IMR-90 (cell line): ENCODE measurements around the gene PPP1R14B. TPM values are rescaled to one million over a fixed set of nuclear protein-coding genes. Genes with fewer than 3 reads are reported as not detected.

Experiments used
- ATAC-seq: fragments of 200-7000 bp; cut with Tn5 transposase; 2 replicates; pipeline ENCODE4 v1.9.1; 2020; ENCODE audit warnings: low read depth, mild to moderate bottlenecking, moderate library complexity
- BruUV-seq: library from RNA; stranded (reverse); fragments of 400-500 nt; replicated peaks from 2 replicates; lab custom pipeline; 2021; lab: Mats Ljungman, UMichigan
- CTCF ChIA-PET: fragments of 300-600 bp; formaldehyde crosslinking; extraction: SDS; loops from one replicate; lab custom pipeline; 2021; ENCODE audit warnings: antibody characterized with exemption; lab: Yijun Ruan, JAX
- POLR2A ChIA-PET: fragments of 300-600 bp; sonication (Branson Sonifier 250); formaldehyde crosslinking; loops from one replicate; lab custom pipeline; 2022; ENCODE audit warnings: antibody characterized with exemption; ENCODE audit not compliant: unreplicated experiment; lab: Charles Lee
- DNase-seq: peaks from one replicate; pipeline ENCODE4 v3.0.0; 2013
- H2AFZ ChIP-seq: replicated peaks from 2 replicates; pipeline ENCODE3; 2013; ENCODE audit warnings: low read length, mild to moderate bottlenecking; ENCODE audit not compliant: poor library complexity
- H2AK5ac ChIP-seq: 2 replicates; pipeline ENCODE4 v1.6.1; 2013; ENCODE audit warnings: low read depth, low read length, inconsistent platforms
- H2AK9ac ChIP-seq: replicated peaks from 2 replicates; pipeline ENCODE3; 2013; ENCODE audit warnings: mild to moderate bottlenecking, low read depth, low read length, moderate library complexity; ENCODE audit not compliant: poor library complexity
- H2BK120ac ChIP-seq: 2 replicates; pipeline ENCODE4 v1.6.1; 2013; ENCODE audit warnings: low read depth, low read length, inconsistent platforms
- H2BK15ac ChIP-seq: 3 replicates; pipeline ENCODE4 v1.6.1; 2013; ENCODE audit warnings: low read depth, low read length, inconsistent platforms
- H2BK20ac ChIP-seq: 2 replicates; pipeline ENCODE4 v1.6.1; 2013; ENCODE audit warnings: low read depth, mild to moderate bottlenecking, inconsistent platforms, low read length, moderate library complexity
- H2BK5ac ChIP-seq: 2 replicates; pipeline ENCODE4 v1.6.1; 2013; ENCODE audit warnings: mild to moderate bottlenecking, low read depth, low read length, inconsistent platforms; ENCODE audit not compliant: poor library complexity, severe bottlenecking
- H3K14ac ChIP-seq: replicated peaks from 2 replicates; pipeline ENCODE4 v1.6.1; 2013; ENCODE audit warnings: low read depth, low read length, inconsistent platforms
- H3K18ac ChIP-seq: 2 replicates; pipeline ENCODE4 v1.6.1; 2013; ENCODE audit warnings: low read depth, low read length, control low read depth
- H3K23ac ChIP-seq: 2 replicates; pipeline ENCODE4 v1.6.1; 2013; ENCODE audit warnings: low read depth, low read length, inconsistent platforms
- H3K27ac ChIP-seq: 2 replicates; pipeline ENCODE4 v1.5.1; 2013; ENCODE audit warnings: mild to moderate bottlenecking, control low read depth, low read length; ENCODE audit not compliant: insufficient read depth
- H3K27me3 ChIP-seq: 2 replicates; pipeline ENCODE4 v1.6.1; 2013; ENCODE audit warnings: low read length; ENCODE audit not compliant: control insufficient read depth, insufficient read depth
- H3K36me3 ChIP-seq: 2 replicates; pipeline ENCODE4 v1.6.1; 2013; ENCODE audit warnings: low read length, mixed read lengths; ENCODE audit not compliant: control insufficient read depth, insufficient read depth
- H3K4ac ChIP-seq: 2 replicates; pipeline ENCODE4 v1.6.1; 2013; ENCODE audit warnings: low read depth, low read length, inconsistent platforms
- H3K4me1 ChIP-seq: 2 replicates; pipeline ENCODE4 v1.6.1; 2013; ENCODE audit warnings: low read length, mixed read lengths; ENCODE audit not compliant: control insufficient read depth, insufficient read depth
- H3K4me2 ChIP-seq: 2 replicates; pipeline ENCODE4 v1.6.1; 2013; ENCODE audit warnings: low read depth, mild to moderate bottlenecking, control low read depth, low read length, moderate library complexity
- H3K4me3 ChIP-seq: 2 replicates; pipeline ENCODE4 v1.5.1; 2013; ENCODE audit warnings: low read depth, mild to moderate bottlenecking, control low read depth, low read length, moderate library complexity; ENCODE audit not compliant: insufficient read depth
- H3K56ac ChIP-seq: 2 replicates; pipeline ENCODE4 v1.6.1; 2013; ENCODE audit warnings: low read length, inconsistent platforms; ENCODE audit not compliant: insufficient read depth; ENCODE audit errors: extremely low read depth
- H3K79me1 ChIP-seq, 2 experiments: 2 replicates each; pipeline ENCODE4 v1.6.1; 2013; ENCODE audit warnings: low read length in 2 of 2, inconsistent platforms in 1 of 2, low read depth in 1 of 2
- H3K9ac ChIP-seq: 2 replicates; pipeline ENCODE4 v1.6.1; 2013; ENCODE audit warnings: low read depth, low read length, control low read depth
- H3K9me1 ChIP-seq: 2 replicates; pipeline ENCODE4 v1.6.1; 2013; ENCODE audit warnings: low read length, inconsistent platforms; ENCODE audit not compliant: insufficient read depth
- H3K9me3 ChIP-seq: 2 replicates; pipeline ENCODE4 v1.6.1; 2013; ENCODE audit warnings: low read length; ENCODE audit not compliant: control insufficient read depth, insufficient read depth
- H4K20me1 ChIP-seq: 2 replicates; pipeline ENCODE4 v1.6.1; 2013; ENCODE audit warnings: low read length, inconsistent platforms; ENCODE audit not compliant: insufficient read depth
- H4K5ac ChIP-seq: 2 replicates; pipeline ENCODE4 v1.6.1; 2013; ENCODE audit warnings: mild to moderate bottlenecking, low read depth, low read length, control low read depth
- H4K8ac ChIP-seq, 2 experiments: 2 replicates each; pipeline ENCODE4 v1.6.1; 2013; ENCODE audit warnings: low read depth in 2 of 2, low read length in 2 of 2, control low read depth in 1 of 2, inconsistent platforms in 1 of 2
- H4K91ac ChIP-seq: 2 replicates; pipeline ENCODE4 v1.6.1; 2013; ENCODE audit warnings: low read depth, low read length, inconsistent platforms; ENCODE audit not compliant: insufficient read depth
- CEBPB ChIP-seq: IDR thresholded peaks from 2 replicates; pipeline ENCODE4 v1.6.1; 2012; ENCODE audit warnings: low read depth, low read length, improper control_type of control experiment
- CHD1 ChIP-seq: IDR thresholded peaks from 2 replicates; pipeline ENCODE4 v1.6.1; 2012; ENCODE audit warnings: low read depth, low read length, improper control_type of control experiment
- POLR2A ChIP-seq: IDR thresholded peaks from 2 replicates; pipeline ENCODE4 v1.6.1; 2012; ENCODE audit warnings: mild to moderate bottlenecking, low read depth, low read length
- RFX5 ChIP-seq: IDR thresholded peaks from 2 replicates; pipeline ENCODE4 v1.8.0; 2012; ENCODE audit warnings: low read depth, mild to moderate bottlenecking, low read length, moderate library complexity
- WGBS, 2 experiments: methylation state at CpG; one replicate each; pipeline versions ENCODE4 v1.1.5 to v1.1.7; 2013; ENCODE audit warnings: missing lambda C conversion rate in 2 of 2; ENCODE audit not compliant: insufficient read length in 1 of 2; ENCODE audit errors: extremely low coverage in 2 of 2; 5-methylcytosine and 5-hydroxymethylcytosine counted together
- dilution Hi-C: fragments of 300-500 bp; cut with HindIII; formaldehyde crosslinking; loops from one replicate; pipeline ENCODE4 v1.14.3; 2018; ENCODE audit warnings: low sequenced_read_pairs; ENCODE audit not compliant: unreplicated experiment
- in situ Hi-C: fragments of 300-500 bp; cut with MboI; formaldehyde crosslinking; loops from 3 replicates; pipeline ENCODE4 v1.14.3; 2019; ENCODE audit warnings: low sequenced_read_pairs, inconsistent platforms, mixed read lengths
- intact Hi-C: fragments of 100-400 bp; cut with micrococcal nuclease; formaldehyde crosslinking; loops from 2 replicates; pipeline ENCODE4 v1.10.0; 2022
- polyA plus RNA-seq, 3 experiments: library from polyadenylated mRNA; depleted of rRNA; stranded (reverse); fragments of >200 nt; gene quantifications; 2 replicates each; pipeline ENCODE4 v1.2.3, GENCODE V29; 2012; ENCODE audit warnings: low replicate concordance in 1 of 3
- total RNA-seq: library from RNA; depleted of rRNA; stranded (reverse); fragments of >200 nt; gene quantifications from 2 replicates; pipeline ENCODE4 v1.2.3, GENCODE V29; 2012
- TF ChIP-seq, protein P1 (sequence below): conservative IDR thresholded peaks from 2 replicates; pipeline ENCODE4 v1.5.1; 2012; ENCODE audit warnings: mild to moderate bottlenecking, low read depth, low read length, improper control_type of control experiment

The PPP1R14B gene
- total and polyA plus RNA-seq, 2 of the 4 experiments (the other 2 are of a cell fraction): 176 to 257 TPM

DNA sequence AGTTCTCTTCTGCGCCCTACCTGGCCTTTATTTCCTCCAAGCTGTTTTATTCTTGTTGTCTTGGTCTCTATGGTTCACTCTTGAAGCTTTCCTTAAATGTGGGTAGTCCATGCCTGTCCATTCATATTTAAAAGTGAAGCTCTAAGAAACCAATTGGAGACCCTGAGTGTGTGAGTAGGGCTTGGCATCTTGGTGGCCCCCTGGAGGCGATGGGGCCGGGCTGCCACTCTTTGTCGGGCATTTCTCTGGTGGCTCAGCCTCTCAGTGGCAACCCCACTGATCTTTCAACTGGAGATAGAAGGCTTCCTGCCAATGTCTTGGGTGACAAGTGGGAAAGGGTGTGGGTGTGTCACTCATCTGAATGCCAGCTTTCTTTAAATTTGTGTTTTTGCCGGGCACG lies 29.9 kb downstream of the PPP1R14B start:
- Histone ChIP-seq H3K4me1 (no peaks in the 10 kb centered on the region), H3K9me3 (no peaks in the 10 kb centered on the region), H2BK5ac (no peak overlapping the region), H3K36me3 (no peaks in the 10 kb centered on the region; the same call in 1 of the 2 replicates), H2BK15ac (no peak overlapping the region), H3K27ac (no peak overlapping the region), H4K20me1 (no peaks in the 10 kb centered on the region), H4K91ac (no peak overlapping the region), H4K8ac (no peak overlapping the region), H3K23ac (no peak overlapping the region), H2BK20ac (no peak overlapping the region), H3K4ac (no peak overlapping the region), H2BK120ac (no peak overlapping the region), H3K4me3 (no peak overlapping the region), H3K14ac (no peak overlapping the region), H2AK9ac (no peak overlapping the region), H3K9ac (no peak overlapping the region), H3K27me3 (no peaks in the 10 kb centered on the region), H4K5ac (no peak overlapping the region), H3K4me2 (no peak overlapping the region), H3K18ac (no peak overlapping the region), H3K79me1 (no peaks in the 10 kb centered on the region), H3K56ac (no peak overlapping the region), H2AK5ac (no peak overlapping the region), H3K9me1 (0 out of 2 replicates have a peak, but pooled peaks cover 5% of the 10 kb centered on the region), H2AFZ (no peak overlapping the region)
- intact Hi-C loops: no loop called here
- in situ Hi-C loops: no loop called here
- ATAC-seq (no peak), DNase-seq (no peak)
- no peak for TF ChIP-seq CEBPB
- no peak for TF ChIP-seq CHD1
- no peak for TF ChIP-seq POLR2A
- no peak for TF ChIP-seq RFX5
- TF ChIP-seq, protein P1, sequence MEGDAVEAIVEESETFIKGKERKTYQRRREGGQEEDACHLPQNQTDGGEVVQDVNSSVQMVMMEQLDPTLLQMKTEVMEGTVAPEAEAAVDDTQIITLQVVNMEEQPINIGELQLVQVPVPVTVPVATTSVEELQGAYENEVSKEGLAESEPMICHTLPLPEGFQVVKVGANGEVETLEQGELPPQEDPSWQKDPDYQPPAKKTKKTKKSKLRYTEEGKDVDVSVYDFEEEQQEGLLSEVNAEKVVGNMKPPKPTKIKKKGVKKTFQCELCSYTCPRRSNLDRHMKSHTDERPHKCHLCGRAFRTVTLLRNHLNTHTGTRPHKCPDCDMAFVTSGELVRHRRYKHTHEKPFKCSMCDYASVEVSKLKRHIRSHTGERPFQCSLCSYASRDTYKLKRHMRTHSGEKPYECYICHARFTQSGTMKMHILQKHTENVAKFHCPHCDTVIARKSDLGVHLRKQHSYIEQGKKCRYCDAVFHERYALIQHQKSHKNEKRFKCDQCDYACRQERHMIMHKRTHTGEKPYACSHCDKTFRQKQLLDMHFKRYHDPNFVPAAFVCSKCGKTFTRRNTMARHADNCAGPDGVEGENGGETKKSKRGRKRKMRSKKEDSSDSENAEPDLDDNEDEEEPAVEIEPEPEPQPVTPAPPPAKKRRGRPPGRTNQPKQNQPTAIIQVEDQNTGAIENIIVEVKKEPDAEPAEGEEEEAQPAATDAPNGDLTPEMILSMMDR: no peak
- dilution Hi-C loops: no loop called here
- POLR2A ChIA-PET: no interaction called here
- no TSS peak for BruUV-seq
- CTCF ChIA-PET: interaction anchor here (0.9 kb wide), 1 partner anchor 9 kb away, joined by 3 read pairs; no protein-coding TSS in a partner anchor
- 100% methylated on average over 1 of the region's 6 CpGs; no CpG with 5 or more reads in 1 of the 2 experiments for WGBS, 2 experiments
